HG02571 (cell line): ENCODE results near the gene TOMM20L.

Source experiments
- ATAC-seq: cut with Tn5 transposase; IDR thresholded peaks from one replicate; pipeline ENCODE4 v1.9.1; 2021; ENCODE audit warnings: mild to moderate bottlenecking, moderate library complexity; ENCODE audit not compliant: unreplicated experiment

Gene TOMM20L

DNA sequence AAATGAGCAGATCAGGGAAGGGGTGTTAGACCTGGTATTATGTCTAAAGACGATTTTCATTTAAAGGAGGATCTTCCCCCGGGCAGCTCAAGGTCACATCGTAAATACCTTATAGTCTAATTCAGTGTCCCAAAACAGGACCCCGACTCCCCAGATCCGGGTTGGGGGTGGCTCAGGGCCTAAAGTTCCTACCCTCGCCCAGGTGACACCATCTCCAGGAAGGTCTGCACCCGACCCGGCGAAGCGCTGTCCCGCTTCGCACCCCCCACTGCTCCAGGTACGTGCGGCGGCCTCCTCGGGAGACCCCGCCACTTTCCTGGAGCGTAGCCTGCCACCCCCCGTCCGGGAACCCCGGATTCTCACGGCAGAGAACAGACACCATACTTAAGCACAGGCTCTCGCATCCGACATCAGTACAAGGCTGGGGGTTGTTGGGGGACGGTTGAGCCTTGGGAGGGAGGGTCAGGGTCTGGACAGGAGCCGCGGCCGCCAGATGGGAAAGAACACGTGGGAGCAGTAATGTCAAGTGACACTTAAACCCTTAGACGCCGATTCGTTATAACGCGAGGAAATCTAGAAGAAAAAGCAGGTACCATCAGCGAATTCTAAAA is 31.0 kb downstream of the TOMM20L start:
- ATAC-seq, result peak; percentile 49

DNA sequence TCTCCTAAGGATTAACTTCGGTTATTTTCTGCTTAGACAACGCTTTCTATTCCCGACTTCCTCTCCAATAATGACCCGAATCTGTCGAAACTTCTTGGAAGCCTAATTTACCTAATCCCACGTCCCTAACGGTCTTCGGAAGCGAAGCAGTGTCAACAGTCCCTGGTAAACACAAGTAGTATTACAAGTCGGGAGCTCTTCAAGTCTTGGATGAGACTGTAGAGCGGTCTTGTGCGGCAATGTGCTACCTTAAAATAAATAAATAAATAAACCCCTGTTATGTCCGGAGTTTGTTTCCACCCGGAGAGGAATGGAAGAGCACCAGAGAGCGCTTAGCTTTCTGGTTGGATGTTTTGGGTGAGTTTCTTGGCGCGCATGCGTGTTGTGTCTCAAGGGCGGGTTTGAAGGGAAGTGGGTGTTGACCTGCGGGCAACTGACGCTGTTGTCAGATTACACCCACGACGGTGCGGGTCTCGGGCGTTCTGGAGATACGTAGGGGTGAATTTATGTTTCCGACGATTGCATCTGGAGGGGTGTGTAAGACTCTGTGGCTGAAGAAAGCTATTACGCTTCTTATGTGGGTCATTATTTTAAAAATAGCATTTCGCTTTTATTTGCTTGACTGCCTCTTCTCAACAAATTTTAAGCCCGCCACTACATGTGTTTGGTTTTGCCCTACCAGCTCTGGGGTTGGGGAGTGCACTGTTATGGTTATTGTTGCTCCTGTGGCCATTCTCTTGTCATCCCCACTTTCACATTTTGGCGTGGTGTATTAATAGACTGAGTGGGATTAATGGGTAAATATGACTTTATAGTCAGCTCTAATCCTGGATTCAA is 31.8 kb downstream of the TOMM20L start, which contains the start of the genes KIAA0586 and TIMM9:
TSS of gene KIAA0586 (plus strand) at position 439 of the 837 bp plus-strand sequence. CDS start 546 bp downstream, outside the sequence.
TSS of gene TIMM9 (minus strand) at position 251 of the 837 bp plus-strand sequence. CDS start 15,586 bp downstream, outside the sequence.
- peak; percentile 88 for ATAC-seq

DNA sequence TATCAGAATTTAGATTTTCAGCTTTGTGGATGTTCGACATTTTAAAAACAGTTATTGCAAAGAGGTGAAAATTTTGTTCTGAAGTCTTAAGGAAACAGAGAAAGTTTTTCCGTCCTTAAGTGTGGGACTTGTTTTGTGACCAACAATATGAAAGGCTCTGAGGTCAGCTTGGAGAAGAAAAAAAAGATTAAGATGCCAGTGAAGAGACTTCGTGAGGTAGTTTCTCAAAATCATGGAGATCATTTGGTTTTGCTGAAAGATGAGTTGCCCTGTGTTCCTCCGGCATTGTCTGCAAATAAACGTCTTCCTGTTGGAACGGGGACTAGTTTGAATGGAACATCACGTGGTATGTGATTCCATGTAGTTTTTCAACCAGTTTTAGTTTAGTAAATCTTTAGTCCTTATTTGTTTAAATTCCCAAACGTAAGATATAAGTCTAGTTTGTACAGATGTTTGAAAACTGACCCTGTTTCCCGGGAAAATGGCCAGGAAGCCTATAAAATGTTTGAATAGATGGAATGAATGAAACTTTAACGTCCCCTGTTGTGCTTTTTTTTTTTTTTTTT is 32.5 kb downstream of the TOMM20L start:
- ATAC-seq, result no peak

DNA sequence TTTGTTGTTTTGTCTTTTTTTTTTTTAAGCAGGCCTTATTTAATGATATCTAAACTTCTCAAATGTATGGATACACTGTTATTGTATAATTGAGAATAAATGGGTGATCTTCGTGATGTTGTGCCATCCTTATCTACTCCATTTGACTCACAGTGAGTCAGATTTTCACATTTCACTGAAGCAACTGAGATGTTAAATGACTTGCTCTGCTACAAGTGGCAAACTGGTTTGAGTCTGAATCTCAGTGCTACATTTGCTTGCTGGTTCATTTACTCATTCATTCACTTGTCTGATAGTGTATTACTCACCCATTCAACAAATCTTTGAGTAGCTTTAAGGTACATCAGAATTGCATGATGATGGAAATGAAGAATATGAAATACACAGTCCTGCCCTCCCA is 34.4 kb downstream of the TOMM20L start:
- ATAC-seq, result no peak

DNA sequence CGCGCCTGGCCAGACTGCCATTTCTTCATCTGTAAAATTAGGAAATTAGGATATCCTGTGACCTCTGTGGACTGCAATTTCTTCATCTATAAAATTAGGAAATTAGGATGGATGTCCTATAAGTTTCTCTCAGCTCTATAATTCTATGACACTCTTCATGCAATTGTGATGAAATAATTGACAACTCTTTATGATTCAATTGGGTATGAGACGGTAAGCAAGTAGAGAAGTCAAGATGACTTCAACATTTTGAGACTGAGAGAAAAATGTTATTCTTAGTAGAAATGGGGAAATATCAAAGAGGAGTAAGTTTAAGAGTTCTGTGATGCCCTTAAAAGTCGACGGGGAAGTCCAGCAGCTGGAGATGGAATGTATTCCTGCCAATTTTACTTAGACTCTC is 43.7 kb downstream of the TOMM20L start:
- ATAC-seq, result no peak

DNA sequence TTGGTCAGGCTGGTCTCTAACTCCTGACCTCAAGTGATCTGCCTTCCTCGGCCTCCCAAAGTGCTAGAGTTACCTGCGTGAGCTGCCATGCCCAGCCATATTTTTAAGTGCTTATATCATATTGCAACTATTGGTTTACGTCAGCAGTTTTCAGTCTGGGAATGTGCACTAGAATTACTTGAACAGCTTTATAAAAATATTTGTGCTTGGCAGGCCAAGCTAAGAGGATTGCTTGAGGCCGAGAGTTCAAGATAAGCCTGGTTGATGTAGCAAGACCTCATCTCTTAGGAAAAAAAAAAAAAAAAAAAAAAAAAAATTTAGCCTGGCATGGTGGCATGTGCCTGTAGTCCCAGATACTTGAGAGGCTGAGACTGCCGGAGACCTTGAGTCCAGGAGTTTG is 48.9 kb downstream of the TOMM20L start:
- no peak for ATAC-seq

DNA sequence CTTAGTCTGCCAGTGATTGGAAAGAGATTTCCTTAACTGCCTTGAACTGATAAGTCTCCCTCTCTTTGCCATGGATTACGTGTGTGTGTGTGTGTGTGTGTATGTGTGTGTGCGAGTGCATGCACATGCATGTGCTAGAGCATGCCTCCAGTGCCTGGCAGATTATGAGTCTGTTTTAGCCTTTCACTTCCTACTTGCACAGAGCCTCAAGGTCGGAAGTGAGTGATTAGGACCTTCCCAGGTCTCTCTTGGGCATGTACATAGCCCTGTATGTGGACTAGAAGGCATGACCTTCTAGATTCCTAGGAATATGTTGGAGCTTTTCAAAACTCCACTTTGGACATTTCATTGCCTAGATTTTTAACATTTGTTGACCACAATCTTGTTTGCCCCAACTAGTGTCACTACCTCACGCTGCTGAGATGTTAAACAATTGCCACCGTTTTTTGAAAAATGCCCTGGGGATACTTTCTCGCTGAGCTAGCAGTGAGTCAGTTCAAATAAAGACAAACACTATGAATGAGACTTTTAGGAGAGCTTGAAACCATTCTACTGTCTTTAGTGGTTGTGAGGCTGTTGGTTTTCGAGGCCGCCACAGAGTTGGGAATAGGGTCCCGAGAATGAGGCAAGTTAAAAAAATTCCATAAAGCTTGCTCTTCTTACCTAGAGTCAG is 60.0 kb downstream of the TOMM20L start:
- ATAC-seq, result no peak
